GM13976 (cell line): Measurements from ENCODE around the gene ZNF512B.

ENCODE experiments used
- DNase-seq: peaks from one replicate; pipeline ENCODE4 v3.0.0; 2012; ENCODE audit warnings: low spot score
- in situ Hi-C: fragments of 300-500 bp; cut with MboI; formaldehyde crosslinking; loops from one replicate; pipeline ENCODE4 v1.12.0; 2022; ENCODE audit warnings: low sequenced_read_pairs, mixed read lengths, inconsistent platforms; ENCODE audit not compliant: unreplicated experiment
- TF ChIP-seq, protein P1 (sequence below): IDR thresholded peaks from 2 replicates; pipeline ENCODE4 v1.5.1; 2012; ENCODE audit warnings: borderline replicate concordance, mild to moderate bottlenecking; ENCODE audit not compliant: insufficient read depth; ENCODE audit errors: extremely low read depth, missing control alignments, control extremely low read depth

Gene ZNF512B

DNA sequence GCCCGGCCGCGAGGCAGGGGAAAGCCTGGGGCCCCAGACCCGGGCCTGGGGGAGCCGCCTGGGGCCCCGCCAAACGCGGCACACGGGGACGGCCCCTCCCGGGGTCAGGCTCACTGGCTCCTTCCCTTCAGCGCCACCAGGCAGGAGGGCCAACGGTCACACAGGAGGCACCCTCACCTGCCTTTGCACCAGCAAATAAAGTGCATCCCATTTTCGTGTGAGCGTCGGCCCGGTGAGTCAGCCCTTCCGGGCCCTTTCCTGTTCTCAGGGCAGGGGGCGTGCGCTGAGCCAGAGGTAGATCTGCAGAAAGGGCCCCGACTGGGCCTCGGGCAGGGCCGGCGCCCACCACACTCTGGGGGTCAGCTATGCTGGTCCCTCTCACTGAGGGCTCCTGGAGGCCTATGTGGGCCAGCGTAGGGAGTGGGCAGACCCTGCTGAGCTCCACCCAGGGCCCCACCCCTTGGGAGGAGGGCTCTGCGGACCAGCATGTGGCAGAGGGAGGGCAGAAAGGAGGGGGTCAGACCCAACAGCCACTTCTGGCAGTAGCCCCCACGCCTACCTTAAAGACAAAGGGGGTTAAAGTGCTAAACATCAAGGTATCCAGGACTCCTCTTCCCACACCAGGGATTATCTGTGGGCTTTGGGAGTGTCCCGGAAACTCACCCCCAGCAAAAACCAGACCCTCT is 12.6 kb downstream of the ZNF512B start:
- TF ChIP-seq, protein P1, sequence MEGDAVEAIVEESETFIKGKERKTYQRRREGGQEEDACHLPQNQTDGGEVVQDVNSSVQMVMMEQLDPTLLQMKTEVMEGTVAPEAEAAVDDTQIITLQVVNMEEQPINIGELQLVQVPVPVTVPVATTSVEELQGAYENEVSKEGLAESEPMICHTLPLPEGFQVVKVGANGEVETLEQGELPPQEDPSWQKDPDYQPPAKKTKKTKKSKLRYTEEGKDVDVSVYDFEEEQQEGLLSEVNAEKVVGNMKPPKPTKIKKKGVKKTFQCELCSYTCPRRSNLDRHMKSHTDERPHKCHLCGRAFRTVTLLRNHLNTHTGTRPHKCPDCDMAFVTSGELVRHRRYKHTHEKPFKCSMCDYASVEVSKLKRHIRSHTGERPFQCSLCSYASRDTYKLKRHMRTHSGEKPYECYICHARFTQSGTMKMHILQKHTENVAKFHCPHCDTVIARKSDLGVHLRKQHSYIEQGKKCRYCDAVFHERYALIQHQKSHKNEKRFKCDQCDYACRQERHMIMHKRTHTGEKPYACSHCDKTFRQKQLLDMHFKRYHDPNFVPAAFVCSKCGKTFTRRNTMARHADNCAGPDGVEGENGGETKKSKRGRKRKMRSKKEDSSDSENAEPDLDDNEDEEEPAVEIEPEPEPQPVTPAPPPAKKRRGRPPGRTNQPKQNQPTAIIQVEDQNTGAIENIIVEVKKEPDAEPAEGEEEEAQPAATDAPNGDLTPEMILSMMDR, result no peak
- in situ Hi-C loops, result no loop called here
- peak; percentile 81 for DNase-seq

- TF ChIP-seq, protein P1, result no peak
- in situ Hi-C loops, result no loop called here
- DNase-seq, result no peak
Observed at GRCh38 chr20:63956664-63957003, 13.1 kb downstream of the ZNF512B start.

GRCh38 chr20:63955827-63956663 is 13.7 kb downstream of the ZNF512B start, which contains the start of gene UCKL1:
Gene UCKL1 (minus strand): TSS chr20:63956416. CDS start chr20:63956372, 44 bp downstream.
- in situ Hi-C loops, result no loop called here
- TF ChIP-seq, protein P1, result no peak
- peak; percentile 93 for DNase-seq

DNA sequence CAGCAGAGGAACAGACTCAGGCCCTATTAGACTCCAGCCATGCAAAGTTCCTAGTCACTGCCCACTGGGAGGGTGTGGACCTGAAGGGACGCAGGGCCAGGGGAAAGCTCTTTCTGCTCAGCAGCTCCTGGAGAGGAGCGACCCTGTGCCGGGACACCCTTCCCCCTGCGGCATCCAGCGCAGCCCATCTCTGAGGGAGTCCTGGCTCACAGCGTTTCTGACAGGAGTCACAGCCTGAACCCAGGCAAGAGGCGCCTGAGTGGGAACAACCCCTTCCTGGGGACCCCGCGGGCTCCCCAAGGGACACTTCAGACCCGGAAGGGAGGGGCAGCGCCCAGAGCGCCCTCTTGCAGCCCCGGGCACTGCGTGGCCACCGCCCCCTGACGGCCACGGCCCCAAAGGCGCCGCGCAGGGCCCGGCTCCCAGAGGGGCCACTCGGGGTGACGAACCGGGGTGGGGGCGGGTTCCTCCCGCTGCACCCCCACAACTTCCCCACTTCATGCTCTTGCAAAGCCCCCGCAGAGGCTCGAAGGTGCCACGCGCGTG is 14.4 kb downstream of the ZNF512B start:
- DNase-seq, result peak; percentile 77
- in situ Hi-C loops, result no loop called here
- TF ChIP-seq, protein P1, result peak; percentile 54

GRCh38 chr20:63953764-63954429 is 15.8 kb downstream of the ZNF512B start:
- no peak for DNase-seq
- in situ Hi-C loops, result no loop called here
- TF ChIP-seq, protein P1, result no peak

GRCh38 chr20:63952769-63953168 is 17.0 kb downstream of the ZNF512B start:
- TF ChIP-seq, protein P1, result no peak
- no peak for DNase-seq
- in situ Hi-C loops, result no loop called here
